Sigmoid colon (tissue), 7 donors: ENCODE data around the gene POLG2. TPM values are rescaled to one million over a fixed set of nuclear protein-coding genes. Genes with fewer than 3 reads are reported as not detected.
A peak's percentile ranks its signal among the peaks of the same experiment; 100 is the strongest.

Experiments used
- DNase-seq: peaks from one replicate; pipeline ENCODE4 v3.0.0-alpha.2; 2019
- H3K27ac ChIP-seq, 4 donors: fragments of 200-600 bp; sonication (generic); one replicate each; pipeline ENCODE4 v1.5.1; 2016 to 2019; ENCODE audit warnings: mild to moderate bottlenecking in 1 of 4
- H3K27me3 ChIP-seq, 3 donors: fragments of 200-600 bp; sonication (generic); one replicate each; pipeline ENCODE4 v1.5.1; 2019; ENCODE audit warnings: mild to moderate bottlenecking in 1 of 3
- H3K36me3 ChIP-seq, 4 donors: fragments of 200-600 bp; sonication (generic); one replicate each; pipeline ENCODE4 v1.5.1; 2016 to 2019
- H3K4me1 ChIP-seq, 4 donors: fragments of 200-600 bp; sonication (generic); one replicate each; pipeline ENCODE4 v1.5.1; 2017 to 2019
- H3K4me3 ChIP-seq, 4 donors: fragments of 200-600 bp; sonication (generic); one replicate each; pipeline ENCODE4 v1.5.1; 2017 to 2019; ENCODE audit warnings: mild to moderate bottlenecking in 2 of 4, moderate library complexity in 1 of 4
- H3K9me3 ChIP-seq, 4 donors: fragments of 200-600 bp in 3 of 4; sonication (generic) in 3 of 4; one replicate each; pipeline versions ENCODE4 v1.5.1 to v1.6.1; 2013 to 2019
- EP300 ChIP-seq, 4 donors: sonication (generic); formaldehyde crosslinking; IDR thresholded peaks; one replicate each; pipeline ENCODE4 v1.6.1; 2017; ENCODE audit warnings: antibody characterized with exemption in 4 of 4
- POLR2A ChIP-seq, 2 donors: fragments of 450-650 bp; IDR thresholded peaks; one replicate each; pipeline ENCODE4 v1.6.1; 2016; ENCODE audit warnings: antibody characterized with exemption in 2 of 2, mild to moderate bottlenecking in 2 of 2, moderate library complexity in 2 of 2
- POLR2AphosphoS5 ChIP-seq, 4 donors: sonication (generic); formaldehyde crosslinking; IDR thresholded peaks; one replicate each; pipeline ENCODE4 v1.6.1; 2017; ENCODE audit warnings: antibody characterized with exemption in 4 of 4
- WGBS, 2 donors: extraction: QIAGEN DNeasy Blood & Tissue Kit; methylation state at CpG; one replicate each; pipeline ENCODE4 v1.1.7; 2013; 5-methylcytosine and 5-hydroxymethylcytosine counted together
- intact Hi-C: fragments of 100-400 bp; cut with DNase I; formaldehyde crosslinking; loops from one replicate; pipeline ENCODE4 v1.15.1; 2023
- polyA plus RNA-seq, 3 donors: library from polyadenylated mRNA; stranded (reverse); fragments of 200-250 nt; gene quantifications; one replicate each; pipeline ENCODE4 v1.2.3, GENCODE V29; 2013
- total RNA-seq, 4 donors: library from RNA; depleted of rRNA; stranded (reverse); fragments of >200 nt; gene quantifications; one replicate each; pipeline ENCODE4 v1.1.0, GENCODE V29; 2016
- TF ChIP-seq, protein P1 (sequence below), 4 experiments: fragments of 450-650 bp in 3 of 4; fragments of 200-600 bp in 1 of 4; IDR thresholded peaks; one replicate each; pipeline ENCODE4 v1.5.1; 2016 to 2019; ENCODE audit warnings: antibody characterized with exemption in 4 of 4, mild to moderate bottlenecking in 3 of 4, moderate library complexity in 2 of 4
- donor health status: healthy with polysubstance abuse.
- donor health status: Bipolar disorder and iron deficiency.
- donor health status: healthy.

Gene POLG2
- 10 to 100 TPM in 2 of 4 donors, 1 to 10 TPM in 2; 5.2 to 16.1 (median 10.4) TPM for total RNA-seq
- polyA plus RNA-seq = 10 to 100 TPM in 1 of 3 donors, 1 to 10 TPM in 2; 3.9 to 11.0 (median 4.2) TPM

DNA sequence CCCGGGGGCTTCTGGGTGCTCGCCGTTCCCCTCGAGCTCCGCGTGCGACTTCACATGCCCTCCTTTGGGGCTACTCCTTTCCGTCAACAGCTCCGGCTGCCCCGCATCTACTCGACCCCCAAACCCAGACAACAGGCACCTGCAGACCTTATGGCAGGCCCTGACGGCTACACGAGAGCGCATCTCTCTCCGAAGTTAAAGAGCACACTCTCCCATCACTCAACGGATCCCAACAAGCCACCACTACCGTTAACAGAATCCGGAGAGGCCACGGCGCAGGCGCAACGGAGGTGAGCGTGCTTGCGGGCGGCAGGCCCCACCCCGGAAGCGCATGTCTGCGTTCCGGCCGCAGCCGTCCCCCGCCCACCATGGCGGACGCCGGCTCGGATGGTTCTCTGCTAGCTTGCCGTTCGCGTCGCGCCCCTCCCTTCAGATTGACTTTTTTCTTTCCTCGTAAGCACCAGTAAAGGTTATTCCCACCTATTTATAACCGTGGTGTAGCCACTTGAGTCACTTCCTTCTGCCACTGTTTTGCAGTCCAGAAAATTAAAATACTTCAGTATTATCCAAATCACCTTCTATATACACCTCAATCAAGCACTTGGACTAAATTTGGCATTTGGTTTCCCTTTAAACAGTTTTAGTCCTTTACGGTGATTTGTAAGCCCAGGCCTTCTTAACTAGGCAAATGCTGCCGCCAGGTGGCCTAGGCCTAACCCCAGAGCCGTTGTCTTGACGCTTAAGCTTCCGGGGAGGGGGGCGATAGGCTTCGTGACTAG, at the start of gene POLG2:
TSS of gene POLG2 (minus strand) at position 269 of the 779 bp plus-strand sequence. CDS start at position 183, 86 bp downstream.
- Histone ChIP-seq H3K9me3 (no peaks in the 10 kb centered on the region), H3K4me3 (peak within 1 kb of the TSS; percentile 56 to 76 (median 69)), H3K36me3 (peaks cover 24 to 57% (median 39%) of the 10 kb centered on the region in 4 donors), H3K27me3 (no peaks in the 10 kb centered on the region), H3K4me1 (peaks cover 0 to 71% (median 46%) of the 10 kb centered on the region in 4 donors), H3K27ac (peak within 1 kb of the TSS; percentile 76 to 87 (median 82))
- TF ChIP-seq EP300 (IDR thresholded peaks at IDR 0.05) (peak in 1 of 4 donors; percentile 4), POLR2A (IDR thresholded peaks at IDR 0.05) (no peak), POLR2AphosphoS5 (IDR thresholded peaks at IDR 0.05) (peak; percentile 41 to 91 (median 86))
- TF ChIP-seq, protein P1, sequence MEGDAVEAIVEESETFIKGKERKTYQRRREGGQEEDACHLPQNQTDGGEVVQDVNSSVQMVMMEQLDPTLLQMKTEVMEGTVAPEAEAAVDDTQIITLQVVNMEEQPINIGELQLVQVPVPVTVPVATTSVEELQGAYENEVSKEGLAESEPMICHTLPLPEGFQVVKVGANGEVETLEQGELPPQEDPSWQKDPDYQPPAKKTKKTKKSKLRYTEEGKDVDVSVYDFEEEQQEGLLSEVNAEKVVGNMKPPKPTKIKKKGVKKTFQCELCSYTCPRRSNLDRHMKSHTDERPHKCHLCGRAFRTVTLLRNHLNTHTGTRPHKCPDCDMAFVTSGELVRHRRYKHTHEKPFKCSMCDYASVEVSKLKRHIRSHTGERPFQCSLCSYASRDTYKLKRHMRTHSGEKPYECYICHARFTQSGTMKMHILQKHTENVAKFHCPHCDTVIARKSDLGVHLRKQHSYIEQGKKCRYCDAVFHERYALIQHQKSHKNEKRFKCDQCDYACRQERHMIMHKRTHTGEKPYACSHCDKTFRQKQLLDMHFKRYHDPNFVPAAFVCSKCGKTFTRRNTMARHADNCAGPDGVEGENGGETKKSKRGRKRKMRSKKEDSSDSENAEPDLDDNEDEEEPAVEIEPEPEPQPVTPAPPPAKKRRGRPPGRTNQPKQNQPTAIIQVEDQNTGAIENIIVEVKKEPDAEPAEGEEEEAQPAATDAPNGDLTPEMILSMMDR (IDR thresholded peaks at IDR 0.05) = peak in 3 of 4 experiments; percentile 42 to 53 (median 49)
- intact Hi-C loops = no loop called here
- WGBS, 2 donors = 1% methylated on average over 50 of the region's 50 CpGs
- DNase-seq = peak; percentile 95

GRCh38 chr17:64544742-64545141, 47.9 kb upstream of the POLG2 start:
- Histone ChIP-seq H3K4me1 (no peaks in the 10 kb centered on the region), H3K4me3 (no peak overlapping the region), H3K27ac (no peak overlapping the region), H3K9me3 (no peaks in the 10 kb centered on the region), H3K36me3 (peaks cover 0 to 74% (median 20%) of the 10 kb centered on the region in 4 donors), H3K27me3 (no peaks in the 10 kb centered on the region)
- TF ChIP-seq, protein P1 (IDR thresholded peaks at IDR 0.05) = no peak
- no peak for TF ChIP-seq POLR2A (IDR thresholded peaks at IDR 0.05)
- no peak for TF ChIP-seq EP300 (IDR thresholded peaks at IDR 0.05)
- no peak for TF ChIP-seq POLR2AphosphoS5 (IDR thresholded peaks at IDR 0.05)
- DNase-seq = no peak
- 92 to 94% methylated on average over 2 of the region's 2 CpGs for WGBS, 2 donors
- intact Hi-C loops = no loop called here

DNA sequence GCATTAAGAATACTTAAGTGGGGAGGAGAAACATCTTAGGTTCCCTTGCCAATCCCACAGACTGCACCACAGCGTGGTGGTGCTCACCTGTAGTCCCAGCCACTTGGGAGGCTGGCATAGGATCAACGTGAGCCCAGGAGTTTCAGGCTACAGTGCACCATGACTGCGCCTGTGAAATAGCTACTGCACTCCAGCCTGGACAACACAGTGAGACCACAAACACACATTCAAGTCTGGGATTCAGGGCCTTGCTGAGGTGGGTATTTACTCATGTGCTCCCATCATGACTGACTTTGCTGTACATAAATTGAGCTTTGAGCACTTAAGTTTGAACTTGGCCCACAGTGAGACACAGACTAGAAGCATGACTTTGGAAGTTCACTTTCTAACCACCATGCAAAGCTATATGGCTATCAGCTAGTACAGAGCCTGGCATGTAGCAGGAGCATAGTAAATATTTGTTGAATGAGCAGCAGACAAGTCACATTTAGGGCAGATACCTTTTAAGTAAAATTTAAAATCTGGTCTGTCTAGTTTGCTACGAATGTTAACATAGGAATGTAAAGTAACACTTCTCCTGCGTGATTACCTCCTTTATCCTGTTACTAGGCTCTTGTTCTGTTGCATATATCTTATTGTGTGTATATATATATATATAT, 43.4 kb upstream of the POLG2 start:
- no peaks in the 10 kb centered on the region for H3K4me1 ChIP-seq
- TF ChIP-seq POLR2AphosphoS5 (IDR thresholded peaks at IDR 0.05) (peak in 2 of 4 donors; percentile 4 to 23), EP300 (IDR thresholded peaks at IDR 0.05) (no peak), POLR2A (IDR thresholded peaks at IDR 0.05) (no peak)
- TF ChIP-seq, protein P1 (IDR thresholded peaks at IDR 0.05) = no peak
- H3K27ac ChIP-seq = no peak overlapping the region
- no peaks in the 10 kb centered on the region for H3K9me3 ChIP-seq
- no peak overlapping the region for H3K4me3 ChIP-seq
- H3K27me3 ChIP-seq = no peaks in the 10 kb centered on the region
- DNase-seq = no peak
- intact Hi-C loops = no loop called here
- 92 to 97% methylated on average over 5 of the region's 5 CpGs for WGBS, 2 donors
- peaks cover 0 to 79% (median 28%) of the 10 kb centered on the region in 4 donors for H3K36me3 ChIP-seq

DNA sequence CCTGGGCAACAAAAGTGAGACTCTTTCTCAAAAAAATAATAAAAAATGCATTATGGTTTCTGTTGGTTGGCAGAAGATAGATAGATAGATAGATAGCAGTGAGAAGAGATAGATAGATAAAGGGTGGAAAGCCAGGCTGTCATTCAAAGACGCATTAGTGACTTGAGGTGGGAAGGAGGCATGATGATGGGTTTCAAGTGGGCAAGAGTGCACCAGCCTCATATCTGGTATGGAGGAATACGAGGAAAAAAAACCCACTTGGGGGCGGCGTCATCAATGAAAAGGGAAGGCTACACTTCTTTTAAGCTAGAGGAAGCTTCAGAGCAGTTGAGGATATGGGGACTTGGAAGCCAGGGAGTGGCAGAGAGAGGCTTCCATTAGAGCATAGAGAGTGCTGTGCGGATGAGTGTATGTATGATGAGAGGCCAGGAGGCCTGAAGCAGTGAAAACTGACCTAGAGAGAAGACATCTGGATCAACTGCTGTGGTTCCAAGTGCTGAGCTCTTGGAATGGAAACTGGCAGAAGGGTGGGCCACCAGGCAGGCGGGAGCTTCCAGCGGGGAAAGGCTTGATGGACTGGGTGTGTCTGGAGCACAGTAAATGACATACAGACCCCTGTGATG, 41.8 kb upstream of the POLG2 start:
- DNase-seq = no peak
- H3K4me3 ChIP-seq = no peak overlapping the region
- H3K27ac ChIP-seq = no peak overlapping the region
- no peaks in the 10 kb centered on the region for H3K9me3 ChIP-seq
- TF ChIP-seq POLR2A (IDR thresholded peaks at IDR 0.05) = no peak
- TF ChIP-seq, protein P1 (IDR thresholded peaks at IDR 0.05) = no peak
- no peak for TF ChIP-seq EP300 (IDR thresholded peaks at IDR 0.05)
- no peak for TF ChIP-seq POLR2AphosphoS5 (IDR thresholded peaks at IDR 0.05)
- intact Hi-C loops = no loop called here
- no peaks in the 10 kb centered on the region for H3K4me1 ChIP-seq
- peaks cover 0 to 84% (median 32%) of the 10 kb centered on the region in 4 donors for H3K36me3 ChIP-seq
- no peaks in the 10 kb centered on the region for H3K27me3 ChIP-seq
- 88 to 90% methylated on average over 7 of the region's 7 CpGs for WGBS, 2 donors
